WTC11 (cell line): Measurements from ENCODE around the gene MYH10. TPM values are rescaled to one million over a fixed set of nuclear protein-coding genes. Genes with fewer than 3 reads are reported as not detected.

Source experiments
- ATAC-seq: fragments of 200-7000 bp; cut with Tn5 transposase; 2 replicates; pipeline ENCODE4 v1.10.0; 2021; ENCODE audit warnings: mild to moderate bottlenecking, moderate library complexity
- CTCF ChIA-PET: fragments of 300-600 bp; sonication (Branson Sonifier 250); formaldehyde crosslinking; loops from one replicate; lab custom pipeline; 2021; ENCODE audit warnings: antibody characterized with exemption; lab: Charles Lee
- POLR2A ChIA-PET: fragments of 350-600 bp; sonication (Branson Sonifier 250); formaldehyde crosslinking; loops from one replicate; lab custom pipeline; 2021; ENCODE audit warnings: antibody characterized with exemption; lab: Charles Lee
- DNase-seq: peaks from one replicate; pipeline ENCODE4 v3.0.0; 2021; ENCODE audit warnings: low spot score
- H3K27ac Mint-ChIP-seq: 2 replicates; pipeline ENCODE4 v1.8.0; 2021; ENCODE audit warnings: mixed read lengths
- H3K27me3 Mint-ChIP-seq: 2 replicates; pipeline ENCODE4 v1.8.0; 2021; ENCODE audit warnings: low read depth, mild to moderate bottlenecking, moderate library complexity, mixed read lengths
- H3K36me3 Mint-ChIP-seq: 2 replicates; pipeline ENCODE4 v1.8.0; 2021; ENCODE audit warnings: mixed read lengths
- H3K4me1 Mint-ChIP-seq: 2 replicates; pipeline ENCODE4 v1.8.0; 2022; ENCODE audit warnings: mixed read lengths
- H3K4me3 Mint-ChIP-seq: 2 replicates; pipeline ENCODE4 v1.8.0; 2021; ENCODE audit warnings: mild to moderate bottlenecking, moderate library complexity, mixed read lengths
- H3K9me3 Mint-ChIP-seq: 2 replicates; pipeline ENCODE4 v1.8.0; 2021; ENCODE audit warnings: mixed read lengths
- CTCF ChIP-seq: fragments of 200-600 bp; IDR thresholded peaks from 2 replicates; pipeline ENCODE4 v1.8.0; 2022; ENCODE audit warnings: antibody characterized with exemption
- E2F5 ChIP-seq: sonication (generic); formaldehyde crosslinking; IDR thresholded peaks from 2 replicates; pipeline ENCODE4 v1.8.1; 2022; ENCODE audit warnings: mild to moderate bottlenecking, moderate library complexity, missing genetic modification reagents
- EMX1 ChIP-seq: fragments of 250-450 bp; sonication (Bioruptor Pico); IDR thresholded peaks from 2 replicates; pipeline ENCODE4 v1.8.0; 2021; ENCODE audit warnings: mild to moderate bottlenecking
- ETV6 ChIP-seq: sonication (generic); formaldehyde crosslinking; IDR thresholded peaks from 2 replicates; pipeline ENCODE4 v1.8.1; 2022; ENCODE audit warnings: mild to moderate bottlenecking, missing genetic modification reagents
- FOXK1 ChIP-seq: sonication (generic); formaldehyde crosslinking; IDR thresholded peaks from 2 replicates; pipeline ENCODE4 v1.8.0; 2022; ENCODE audit warnings: mild to moderate bottlenecking, moderate library complexity, missing genetic modification reagents
- HMGA2 ChIP-seq: fragments of 250-450 bp; sonication (Bioruptor Pico); IDR thresholded peaks from 2 replicates; pipeline ENCODE4 v1.4.0; 2021; ENCODE audit warnings: mild to moderate bottlenecking, moderate library complexity
- HMGXB4 ChIP-seq: sonication (generic); formaldehyde crosslinking; IDR thresholded peaks from 2 replicates; pipeline ENCODE4 v1.8.1; 2023; ENCODE audit warnings: mild to moderate bottlenecking, moderate library complexity, missing genetic modification reagents
- IRF1 ChIP-seq: sonication (generic); formaldehyde crosslinking; IDR thresholded peaks from 2 replicates; pipeline ENCODE4 v1.8.0; 2023; ENCODE audit warnings: missing genetic modification reagents
- MXD4 ChIP-seq: fragments of 250-450 bp; sonication (Bioruptor Pico); IDR thresholded peaks from 2 replicates; pipeline ENCODE4 v1.8.0; 2021; ENCODE audit warnings: mild to moderate bottlenecking, moderate library complexity, borderline replicate concordance
- PRRX2 ChIP-seq: fragments of 250-450 bp; sonication (Bioruptor Pico); IDR thresholded peaks from 2 replicates; pipeline ENCODE4 v1.8.0; 2021; ENCODE audit warnings: mild to moderate bottlenecking
- RORB ChIP-seq: fragments of 250-450 bp; sonication (Bioruptor Pico); IDR thresholded peaks from 2 replicates; pipeline ENCODE4 v1.9.0; 2021; ENCODE audit warnings: mild to moderate bottlenecking
- SMAD3 ChIP-seq: sonication (generic); formaldehyde crosslinking; IDR thresholded peaks from 2 replicates; pipeline ENCODE4 v1.8.0; 2022; ENCODE audit warnings: missing genetic modification reagents, mild to moderate bottlenecking, borderline replicate concordance
- TEAD4 ChIP-seq: sonication (generic); formaldehyde crosslinking; IDR thresholded peaks from 2 replicates; pipeline ENCODE4 v1.8.0; 2022; ENCODE audit warnings: mild to moderate bottlenecking, missing genetic modification reagents
- ZBTB43 ChIP-seq: sonication (generic); formaldehyde crosslinking; IDR thresholded peaks from 2 replicates; pipeline ENCODE4 v1.8.1; 2023; ENCODE audit warnings: mild to moderate bottlenecking, missing genetic modification reagents
- ZNF219 ChIP-seq: sonication (generic); formaldehyde crosslinking; IDR thresholded peaks from 2 replicates; pipeline ENCODE4 v1.8.0; 2023; ENCODE audit warnings: missing genetic modification reagents, mild to moderate bottlenecking, borderline replicate concordance
- ZNF232 ChIP-seq: sonication (generic); formaldehyde crosslinking; IDR thresholded peaks from 2 replicates; pipeline ENCODE4 v1.8.0; 2022; ENCODE audit warnings: mild to moderate bottlenecking, missing genetic modification reagents
- ZNF281 ChIP-seq: sonication (generic); formaldehyde crosslinking; IDR thresholded peaks from 2 replicates; pipeline ENCODE4 v1.8.0; 2023; ENCODE audit warnings: mild to moderate bottlenecking, missing genetic modification reagents
- ZNF425 ChIP-seq: fragments of 250-450 bp; sonication (Bioruptor Pico); conservative IDR thresholded peaks from 2 replicates; pipeline ENCODE4 v1.9.0; 2021; ENCODE audit warnings: mild to moderate bottlenecking
- total RNA-seq: library from RNA; stranded (reverse); gene quantifications from 3 replicates; pipeline ENCODE4 v1.2.3, GENCODE V29; 2021

The MYH10 gene
- total RNA-seq, 1 experiment from 2014 or later, result 231 TPM

- TF ChIP-seq HMGXB4 (no peak), IRF1 (CRISPR knock-in tag) (no peak), HMGA2 (no peak)
- TF ChIP-seq, all 79 proteins: peak for 0
Observed at GRCh38 chr17:8453326-8453725, 177.2 kb downstream of the MYH10 start (continued).

GRCh38 chr17:8451933-8452614 lies 178.5 kb downstream of the MYH10 start:
- Mint-ChIP-seq H3K27me3 (no peaks in the 10 kb centered on the region), H3K4me1 (peaks cover 10% of the 10 kb centered on the region), H3K36me3 (peaks cover 59% of the 10 kb centered on the region), H3K9me3 (no peaks in the 10 kb centered on the region), H3K27ac (no peak overlapping the region), H3K4me3 (no peak overlapping the region)
- POLR2A ChIA-PET, result no interaction called here
- no peak for TF ChIP-seq ZNF219 (CRISPR knock-in tag)
- no peak for TF ChIP-seq ZNF281
- TF ChIP-seq TEAD4 (CRISPR knock-in tag), result no peak
- TF ChIP-seq CTCF, result no peak
- no peak for TF ChIP-seq ZBTB43
- TF ChIP-seq RORB (CRISPR knock-in tag), result no peak
- no peak for TF ChIP-seq EMX1
- TF ChIP-seq ZNF232 (CRISPR knock-in tag), result no peak
- no peak for TF ChIP-seq ETV6 (CRISPR knock-in tag)
- TF ChIP-seq SMAD3 (CRISPR knock-in tag), result no peak
- no peak for TF ChIP-seq MXD4 (CRISPR knock-in tag)
- no peak for TF ChIP-seq ZNF425 (CRISPR knock-in tag)
- TF ChIP-seq FOXK1, result no peak
- no peak for TF ChIP-seq E2F5 (CRISPR knock-in tag)
- no peak for TF ChIP-seq PRRX2
- CTCF ChIA-PET, result no interaction called here
- ATAC-seq (no peak), DNase-seq (no peak)
